Caco-2 (cell line): ENCODE results near the gene WWOX. TPM values are rescaled to one million over a fixed set of nuclear protein-coding genes. Genes with fewer than 3 reads are reported as not detected.

Experiments used
- BruUV-seq: library from RNA; stranded (reverse); fragments of 400-500 nt; replicated peaks from 2 replicates; lab custom pipeline; 2021; lab: Mats Ljungman, UMichigan
- CTCF ChIA-PET: fragments of 300-600 bp; sonication (Branson Sonifier 250); formaldehyde crosslinking; loops from one replicate; lab custom pipeline; 2022; ENCODE audit warnings: antibody characterized with exemption; lab: Charles Lee
- POLR2A ChIA-PET: fragments of 300-600 bp; sonication (Branson Sonifier 250); formaldehyde crosslinking; loops from one replicate; lab custom pipeline; 2022; ENCODE audit warnings: antibody characterized with exemption; lab: Charles Lee
- DNase-seq, 2 experiments: peaks; one replicate each; pipeline versions ENCODE4 v3.0.0 to v3.0.0-alpha.2; 2020 to 2022
- H3K27me3 ChIP-seq: replicated peaks from 2 replicates; pipeline ENCODE4 v1.6.0; 2011; ENCODE audit warnings: low read length; ENCODE audit not compliant: control insufficient read depth, insufficient read depth
- H3K36me3 ChIP-seq: 2 replicates; pipeline ENCODE4 v1.5.1; 2011; ENCODE audit warnings: low read length; ENCODE audit not compliant: control insufficient read depth, insufficient read depth
- H3K4me1 ChIP-seq: fragments of 250-450 bp; sonication (Bioruptor Pico); 2 replicates; pipeline ENCODE4 v1.5.1; 2020; ENCODE audit warnings: mild to moderate bottlenecking
- H3K4me3 ChIP-seq: 2 replicates; pipeline ENCODE4 v1.5.1; 2011; ENCODE audit warnings: low read depth, mild to moderate bottlenecking, control low read depth, low read length
- H3K9me3 ChIP-seq: fragments of 250-450 bp; sonication (Bioruptor Pico); 2 replicates; pipeline ENCODE4 v1.5.1; 2020; ENCODE audit warnings: mild to moderate bottlenecking, moderate library complexity
- H3K27ac Mint-ChIP-seq: one replicate; pipeline ENCODE4 v1.8.0; 2022; ENCODE audit warnings: mixed read lengths; ENCODE audit not compliant: unreplicated experiment
- H3K27me3 Mint-ChIP-seq: one replicate; pipeline ENCODE4 v1.8.0; 2022; ENCODE audit warnings: mixed read lengths; ENCODE audit not compliant: insufficient read depth, unreplicated experiment
- H3K36me3 Mint-ChIP-seq: one replicate; pipeline ENCODE4 v1.8.0; 2022; ENCODE audit warnings: mild to moderate bottlenecking, mixed read lengths; ENCODE audit not compliant: insufficient read depth, unreplicated experiment
- H3K4me1 Mint-ChIP-seq: one replicate; pipeline ENCODE4 v1.8.0; 2022; ENCODE audit warnings: low read depth, mixed read lengths; ENCODE audit not compliant: unreplicated experiment
- H3K4me3 Mint-ChIP-seq: one replicate; pipeline ENCODE4 v1.8.0; 2022; ENCODE audit warnings: mild to moderate bottlenecking, moderate library complexity, mixed read lengths; ENCODE audit not compliant: unreplicated experiment
- H3K9me3 Mint-ChIP-seq: one replicate; pipeline ENCODE4 v1.8.0; 2022; ENCODE audit warnings: mixed read lengths; ENCODE audit not compliant: unreplicated experiment
- intact Hi-C: fragments of 100-400 bp; cut with micrococcal nuclease; formaldehyde crosslinking; loops from one replicate; pipeline ENCODE4 v1.10.0; 2022; ENCODE audit not compliant: unreplicated experiment
- total RNA-seq: library from RNA; stranded (reverse); gene quantifications from 2 replicates; pipeline ENCODE4 v1.2.3, GENCODE V29; 2022
- TF ChIP-seq, protein P1 (sequence below), 2 experiments: fragments of 200-600 bp in 1 of 2; IDR thresholded peaks; 1 replicate in 1 of 2; 2 replicates in 1 of 2; pipeline versions ENCODE4 v1.5.1 to v1.8.0; 2011 to 2022; ENCODE audit warnings: antibody characterized with exemption in 1 of 2, control low read depth in 1 of 2, inconsistent platforms in 1 of 2, low read depth in 1 of 2, low read length in 1 of 2, mild to moderate bottlenecking in 1 of 2, moderate library complexity in 1 of 2; ENCODE audit not compliant: insufficient read depth in 1 of 2, severe bottlenecking in 1 of 2, unreplicated experiment in 1 of 2

WWOX gene
- total RNA-seq, 1 experiment from 2014 or later = 45.0 TPM

DNA sequence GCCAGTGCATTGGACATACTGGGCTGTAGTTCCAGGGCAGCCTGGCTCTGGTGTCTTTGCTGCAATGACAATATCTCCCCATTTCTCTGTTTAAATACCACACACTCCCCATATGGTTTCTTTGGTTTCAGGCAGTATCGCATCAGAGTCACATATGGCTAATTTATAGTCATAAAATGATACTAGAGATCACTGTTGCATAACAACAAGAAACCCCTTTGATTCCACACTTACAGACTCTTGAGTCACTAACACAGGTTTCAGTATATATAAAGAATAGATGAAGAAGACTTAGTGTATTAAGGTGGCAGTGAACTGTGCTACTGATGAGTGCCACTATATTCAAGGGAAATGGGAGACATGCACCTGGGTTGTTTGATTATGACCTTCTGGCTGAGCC, 281.6 kb downstream of the WWOX start:
- Mint-ChIP-seq H3K4me3 (no peak overlapping the region), H3K27ac (no peak overlapping the region), H3K36me3 (peaks cover under 1% of the 10 kb centered on the region), H3K4me1 (peaks cover 8% of the 10 kb centered on the region), H3K27me3 (no peaks in the 10 kb centered on the region), H3K9me3 (no peaks in the 10 kb centered on the region)
- H3K27me3 ChIP-seq = no peaks in the 10 kb centered on the region
- H3K4me3 ChIP-seq = no peak overlapping the region
- no peaks in the 10 kb centered on the region for H3K9me3 ChIP-seq
- intact Hi-C loops = no loop called here
- no peaks in the 10 kb centered on the region for H3K36me3 ChIP-seq
- DNase-seq = no peak
- ChIA-PET CTCF (no interaction called here), POLR2A (no interaction called here)
- H3K4me1 ChIP-seq = peaks cover 9% of the 10 kb centered on the region
- no TSS peak for BruUV-seq
- TF ChIP-seq, protein P1, sequence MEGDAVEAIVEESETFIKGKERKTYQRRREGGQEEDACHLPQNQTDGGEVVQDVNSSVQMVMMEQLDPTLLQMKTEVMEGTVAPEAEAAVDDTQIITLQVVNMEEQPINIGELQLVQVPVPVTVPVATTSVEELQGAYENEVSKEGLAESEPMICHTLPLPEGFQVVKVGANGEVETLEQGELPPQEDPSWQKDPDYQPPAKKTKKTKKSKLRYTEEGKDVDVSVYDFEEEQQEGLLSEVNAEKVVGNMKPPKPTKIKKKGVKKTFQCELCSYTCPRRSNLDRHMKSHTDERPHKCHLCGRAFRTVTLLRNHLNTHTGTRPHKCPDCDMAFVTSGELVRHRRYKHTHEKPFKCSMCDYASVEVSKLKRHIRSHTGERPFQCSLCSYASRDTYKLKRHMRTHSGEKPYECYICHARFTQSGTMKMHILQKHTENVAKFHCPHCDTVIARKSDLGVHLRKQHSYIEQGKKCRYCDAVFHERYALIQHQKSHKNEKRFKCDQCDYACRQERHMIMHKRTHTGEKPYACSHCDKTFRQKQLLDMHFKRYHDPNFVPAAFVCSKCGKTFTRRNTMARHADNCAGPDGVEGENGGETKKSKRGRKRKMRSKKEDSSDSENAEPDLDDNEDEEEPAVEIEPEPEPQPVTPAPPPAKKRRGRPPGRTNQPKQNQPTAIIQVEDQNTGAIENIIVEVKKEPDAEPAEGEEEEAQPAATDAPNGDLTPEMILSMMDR (IDR thresholded peaks at IDR 0.05; ENCODE audit: insufficient read depth in 1 of 2, low read depth in 1 of 2, low read length in 1 of 2, severe bottlenecking in 1 of 2, unreplicated experiment in 1 of 2) = no peak

DNA sequence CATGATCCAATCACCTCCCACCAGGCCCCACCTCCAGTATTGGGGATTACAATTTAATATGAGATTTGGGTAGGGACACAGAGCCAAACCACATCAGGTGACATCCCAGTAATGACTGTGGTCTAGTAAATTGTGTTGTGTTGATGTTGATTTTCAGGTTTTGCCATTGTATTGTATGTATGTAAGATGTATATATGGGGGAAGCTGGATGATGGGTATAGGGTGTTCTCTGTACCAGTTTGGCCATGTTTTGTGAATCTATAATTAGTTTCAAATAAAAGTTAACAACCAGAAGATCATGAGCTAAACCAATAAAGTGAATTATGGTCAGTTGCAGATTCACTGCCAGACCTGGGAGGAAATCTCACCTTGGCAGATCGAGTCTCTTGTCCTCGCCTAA, 283.7 kb downstream of the WWOX start:
- TF ChIP-seq, protein P1 (IDR thresholded peaks at IDR 0.05; ENCODE audit: insufficient read depth in 1 of 2, low read depth in 1 of 2, low read length in 1 of 2, severe bottlenecking in 1 of 2, unreplicated experiment in 1 of 2) = no peak
- no peaks in the 10 kb centered on the region for H3K27me3 Mint-ChIP-seq

DNA sequence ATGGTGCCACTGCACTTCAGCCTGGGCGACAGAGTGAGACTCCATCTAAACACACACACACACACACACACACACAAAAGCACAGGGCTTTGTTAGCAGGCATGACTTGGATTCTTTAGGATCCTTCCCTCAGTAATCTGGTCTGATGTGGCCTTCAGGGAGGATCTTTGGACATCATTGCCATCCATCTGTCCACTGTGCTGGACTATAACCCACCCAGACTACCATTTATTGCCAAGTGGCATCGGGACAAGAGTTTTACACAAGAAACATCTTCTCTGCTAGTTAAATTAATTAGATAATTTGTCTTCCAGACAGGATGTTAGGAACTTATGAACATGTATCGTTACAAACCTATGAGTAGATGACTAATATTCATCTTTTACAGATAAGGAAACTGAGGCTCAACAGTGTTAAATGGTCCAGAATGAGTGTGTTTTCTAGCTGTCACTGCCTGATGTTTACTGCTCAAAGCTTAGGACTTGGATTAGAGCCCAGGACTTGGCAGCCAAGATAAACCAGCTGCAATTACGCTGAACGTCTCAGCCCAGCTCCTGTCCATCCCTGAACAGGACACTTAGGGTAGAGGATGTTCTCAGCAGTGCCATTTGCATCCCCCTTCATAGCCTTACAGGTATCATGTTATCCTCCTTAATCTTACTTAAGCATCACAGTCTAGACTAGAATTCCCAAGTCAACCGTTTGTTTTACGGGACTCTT, 285.8 kb downstream of the WWOX start:
- Mint-ChIP-seq H3K4me3 (no peak overlapping the region), H3K36me3 (peaks cover 4% of the 10 kb centered on the region), H3K27ac (no peak overlapping the region), H3K27me3 (no peaks in the 10 kb centered on the region), H3K4me1 (no peaks in the 10 kb centered on the region), H3K9me3 (no peaks in the 10 kb centered on the region)
- intact Hi-C loops = no loop called here
- no peaks in the 10 kb centered on the region for H3K9me3 ChIP-seq
- BruUV-seq = no TSS peak
- no peaks in the 10 kb centered on the region; the same call in 1 of the 2 replicates for H3K36me3 ChIP-seq
- no peak overlapping the region for H3K4me3 ChIP-seq
- no peaks in the 10 kb centered on the region for H3K4me1 ChIP-seq
- DNase-seq = no peak
- TF ChIP-seq, protein P1 (IDR thresholded peaks at IDR 0.05; ENCODE audit: insufficient read depth in 1 of 2, low read depth in 1 of 2, low read length in 1 of 2, severe bottlenecking in 1 of 2, unreplicated experiment in 1 of 2) = no peak
- POLR2A ChIA-PET = no interaction called here
- no peaks in the 10 kb centered on the region for H3K27me3 ChIP-seq
- CTCF ChIA-PET = no interaction called here

More for the DNA sequence above, 283.7 kb downstream of the WWOX start:
- no peaks in the 10 kb centered on the region for H3K4me1 ChIP-seq
- ChIA-PET CTCF (no interaction called here), POLR2A (no interaction called here)
- intact Hi-C loops = no loop called here
- no peaks in the 10 kb centered on the region; the same call in 1 of the 2 replicates for H3K36me3 ChIP-seq
- Mint-ChIP-seq H3K4me1 (no peaks in the 10 kb centered on the region), H3K9me3 (no peaks in the 10 kb centered on the region), H3K36me3 (no peaks in the 10 kb centered on the region), H3K27ac (no peak overlapping the region), H3K4me3 (no peak overlapping the region)
- no peak overlapping the region for H3K4me3 ChIP-seq
- no peaks in the 10 kb centered on the region for H3K27me3 ChIP-seq
- no peak for DNase-seq
- no peaks in the 10 kb centered on the region for H3K9me3 ChIP-seq
- no TSS peak for BruUV-seq
